Thoracic aorta (tissue), 2 donors: Measurements from ENCODE around the gene RFESD. TPM values are rescaled to one million over a fixed set of nuclear protein-coding genes. Genes with fewer than 3 reads are reported as not detected.

Experiments used
- ATAC-seq: fragments of 150-250 bp; one replicate; pipeline ENCODE4 v1.8.0; 2017; ENCODE audit warnings: low read depth; ENCODE audit not compliant: insufficient number of reproducible peaks, low FRiP score
- DNase-seq: peaks from one replicate; pipeline ENCODE4 v3.0.0-alpha.2; 2020; ENCODE audit warnings: low spot score
- H3K27ac ChIP-seq, 2 donors: fragments of 200-600 bp; sonication (generic); 1 replicate in 1 of 2; 2 replicates in 1 of 2; pipeline ENCODE4 v1.5.1; 2016; ENCODE audit warnings: mild to moderate bottlenecking in 2 of 2, moderate library complexity in 2 of 2
- H3K27me3 ChIP-seq: fragments of 200-600 bp; sonication (generic); replicated peaks from 2 replicates; pipeline ENCODE4 v1.6.0; 2016; ENCODE audit warnings: mild to moderate bottlenecking; ENCODE audit not compliant: insufficient read depth
- H3K36me3 ChIP-seq: fragments of 200-600 bp; sonication (generic); one replicate; pipeline ENCODE4 v1.5.1; 2016
- H3K4me1 ChIP-seq, 2 donors: fragments of 200-600 bp; sonication (generic); 1 replicate in 1 of 2; 2 replicates in 1 of 2; pipeline versions ENCODE4 v1.5.1 to v1.6.0; 2016; ENCODE audit warnings: low read depth in 2 of 2, mild to moderate bottlenecking in 1 of 2; ENCODE audit not compliant: control insufficient read depth in 1 of 2
- H3K4me3 ChIP-seq: fragments of 200-600 bp; sonication (generic); 2 replicates; pipeline ENCODE4 v1.5.1; 2016; ENCODE audit warnings: mild to moderate bottlenecking
- H3K9me3 ChIP-seq: fragments of 200-600 bp; sonication (generic); 2 replicates; pipeline ENCODE4 v1.5.1; 2016
- CTCF ChIP-seq: fragments of 200-600 bp; sonication (generic); IDR thresholded peaks from one replicate; pipeline ENCODE4 v1.5.1; 2019; ENCODE audit warnings: antibody characterized with exemption
- total RNA-seq, 2 donors: library from RNA; depleted of rRNA; stranded (reverse); fragments of >200 nt; gene quantifications; one replicate each; pipeline versions ENCODE4 v1.1.0 to v1.2.3, GENCODE V29; 2016

RFESD gene
- total RNA-seq, 2 donors from 2014 or later: 0.85 to 11.1 TPM

- H3K27me3 ChIP-seq: no peaks in the 10 kb centered on the region
- ATAC-seq: no peak
- H3K4me3 ChIP-seq: no peak overlapping the region
- no peak overlapping the region for H3K27ac ChIP-seq
- TF ChIP-seq CTCF: no peak
- H3K36me3 ChIP-seq: no peaks in the 10 kb centered on the region
- no peak for DNase-seq
- H3K9me3 ChIP-seq: peaks cover 8% of the 10 kb centered on the region
- H3K4me1 ChIP-seq: no peaks in the 10 kb centered on the region
Measured at GRCh38 chr5:95609711-95610110, 36.9 kb upstream of the RFESD start.

- Histone ChIP-seq H3K9me3 (peaks cover 8% of the 10 kb centered on the region), H3K27me3 (no peaks in the 10 kb centered on the region), H3K27ac (no peak overlapping the region), H3K4me3 (no peak overlapping the region), H3K36me3 (no peaks in the 10 kb centered on the region), H3K4me1 (no peaks in the 10 kb centered on the region)
- no peak for DNase-seq
- ATAC-seq: no peak
- TF ChIP-seq CTCF: no peak
Measured at GRCh38 chr5:95610546-95610945, 36.0 kb upstream of the RFESD start.

GRCh38 chr5:95611396-95611795 lies 35.2 kb upstream of the RFESD start:
- no peak overlapping the region for H3K27ac ChIP-seq
- H3K27me3 ChIP-seq: no peaks in the 10 kb centered on the region
- H3K9me3 ChIP-seq: peaks cover 8% of the 10 kb centered on the region
- DNase-seq: no peak
- H3K4me1 ChIP-seq: no peaks in the 10 kb centered on the region
- no peaks in the 10 kb centered on the region for H3K36me3 ChIP-seq
- ATAC-seq: no peak
- no peak for TF ChIP-seq CTCF
- no peak overlapping the region for H3K4me3 ChIP-seq

- Histone ChIP-seq H3K27ac (no peak overlapping the region), H3K9me3 (peaks cover 8% of the 10 kb centered on the region), H3K36me3 (no peaks in the 10 kb centered on the region), H3K4me3 (no peak overlapping the region), H3K4me1 (no peaks in the 10 kb centered on the region), H3K27me3 (no peaks in the 10 kb centered on the region)
- TF ChIP-seq CTCF: no peak
- DNase-seq: no peak
- ATAC-seq: no peak
Measured at GRCh38 chr5:95613514-95613913, 33.1 kb upstream of the RFESD start.

GRCh38 chr5:95615164-95615467 lies 31.5 kb upstream of the RFESD start:
- Histone ChIP-seq H3K4me3 (no peak overlapping the region), H3K36me3 (no peaks in the 10 kb centered on the region), H3K4me1 (peaks cover 0 to 10% of the 10 kb centered on the region in 2 donors), H3K27me3 (no peaks in the 10 kb centered on the region), H3K27ac (no peak overlapping the region), H3K9me3 (peaks cover 8% of the 10 kb centered on the region)
- ATAC-seq (no peak), DNase-seq (no peak)
- TF ChIP-seq CTCF: no peak
